Panc1 (cell line): ENCODE results near the gene CMIP.

Source experiments
- CTCF ChIP-seq: fragments of 450-650 bp; IDR thresholded peaks from 2 replicates; pipeline ENCODE4 v1.5.1; 2017; ENCODE audit warnings: mild to moderate bottlenecking
- POLR2AphosphoS5 ChIP-seq: IDR thresholded peaks from 2 replicates; pipeline ENCODE4 v1.6.1; 2012; ENCODE audit warnings: mild to moderate bottlenecking, low read depth, low read length, moderate library complexity
- REST ChIP-seq, 2 experiments: IDR thresholded peaks; 2 replicates each; pipeline ENCODE4 v1.6.1; 2011 to 2012; ENCODE audit warnings: low read depth in 2 of 2, control low read depth in 1 of 2, low read length in 1 of 2, mild to moderate bottlenecking in 1 of 2, moderate library complexity in 1 of 2; ENCODE audit not compliant: insufficient read depth in 1 of 2
- SIN3A ChIP-seq: IDR thresholded peaks from 2 replicates; pipeline ENCODE4 v1.6.1; 2012; ENCODE audit warnings: low read depth, mild to moderate bottlenecking, low read length, moderate library complexity, borderline replicate concordance; ENCODE audit not compliant: insufficient read depth

GRCh38 chr16:81548551-81548875, 103.9 kb downstream of the CMIP start:
- TF ChIP-seq CTCF, result no peak
- no peak for TF ChIP-seq SIN3A
- TF ChIP-seq POLR2AphosphoS5, result no peak
- TF ChIP-seq REST (IDR thresholded peaks at IDR 0.05; ENCODE audit: insufficient read depth in 1 of 2, low read depth in 2 of 2, low read length in 1 of 2), result no peak
